GM23338 (cell line): ENCODE results near the gene MAP3K10.

Source experiments
- CTCF ChIP-seq, 2 experiments: fragments of 200-600 bp in 1 of 2; sonication (generic) in 1 of 2; conservative IDR thresholded peaks; 2 replicates each; pipeline versions ENCODE4 v1.5.1 to v1.6.1; 2016 to 2017; ENCODE audit warnings: antibody characterized with exemption in 2 of 2, low read depth in 2 of 2, mild to moderate bottlenecking in 2 of 2, moderate library complexity in 1 of 2
- ETS1 ChIP-seq: IDR thresholded peaks from 2 replicates; pipeline ENCODE4 v1.6.1; 2016; ENCODE audit warnings: antibody characterized with exemption
- EZH2 ChIP-seq: fragments of 200-600 bp; sonication (generic); IDR thresholded peaks from one replicate; pipeline ENCODE4 v1.8.0; 2017; ENCODE audit warnings: antibody characterized with exemption, mild to moderate bottlenecking, low read depth; ENCODE audit not compliant: unreplicated experiment
- EZH2phosphoT487 ChIP-seq: fragments of 200-600 bp; sonication (generic); IDR thresholded peaks from one replicate; pipeline ENCODE4 v1.8.1; 2018; ENCODE audit warnings: antibody characterized with exemption; ENCODE audit not compliant: unreplicated experiment
- JUNB ChIP-seq: IDR thresholded peaks from one replicate; pipeline ENCODE4 v1.6.1; 2016; ENCODE audit warnings: antibody characterized with exemption; ENCODE audit not compliant: unreplicated experiment
- NANOG ChIP-seq: IDR thresholded peaks from 2 replicates; pipeline ENCODE4 v1.6.1; 2016; ENCODE audit warnings: antibody characterized with exemption, borderline replicate concordance
- POLR2AphosphoS5 ChIP-seq: IDR thresholded peaks from 2 replicates; pipeline ENCODE4 v1.6.1; 2016; ENCODE audit warnings: antibody characterized with exemption, low read depth
- REST ChIP-seq: IDR thresholded peaks from one replicate; pipeline ENCODE4 v1.6.1; 2018; ENCODE audit warnings: antibody characterized with exemption; ENCODE audit not compliant: unreplicated experiment
- STAT1 ChIP-seq: IDR thresholded peaks from one replicate; pipeline ENCODE4 v1.6.1; 2016; ENCODE audit warnings: antibody characterized with exemption; ENCODE audit not compliant: unreplicated experiment
- ZNF114 ChIP-seq: fragments of 250-450 bp; sonication (Bioruptor Pico); IDR thresholded peaks from 2 replicates; pipeline ENCODE4 v1.5.0; 2020; ENCODE audit warnings: mild to moderate bottlenecking, moderate library complexity

- TF ChIP-seq POLR2AphosphoS5 (no peak), CTCF (conservative IDR thresholded peaks at IDR 0.05; ENCODE audit: low read depth in 2 of 2) (no peak), EZH2phosphoT487 (no peak), NANOG (no peak), EZH2 (no peak), REST (no peak), ETS1 (no peak), JUNB (no peak), ZNF114 (CRISPR knock-in tag) (no peak), STAT1 (no peak)
Observed at GRCh38 chr19:40231057-40231456, 39.8 kb downstream of the MAP3K10 start.
